Naive thymus-derived CD4-positive, alpha-beta T cell (primary cell): Measurements from ENCODE around the gene TP53BP2. TPM values are rescaled to one million over a fixed set of nuclear protein-coding genes. Genes with fewer than 3 reads are reported as not detected.
"Not testable (repeated sequence)": the region's sequence is repeated elsewhere in the genome, so short reads cannot be mapped to it uniquely, and the experiment has no call there.

ENCODE experiments used
- ATAC-seq: fragments of 150-1000 bp; cut with Tn5 transposase; 2 replicates; pipeline ENCODE4 v1.10.0; 2021; ENCODE audit warnings: mild to moderate bottlenecking, moderate library complexity
- CTCF ChIA-PET: fragments of 350-600 bp; sonication (Branson Sonifier 250); formaldehyde crosslinking; loops from one replicate; lab custom pipeline; 2021; ENCODE audit warnings: antibody characterized with exemption; lab: Charles Lee
- POLR2A ChIA-PET: fragments of 350-600 bp; sonication (Branson Sonifier 250); formaldehyde crosslinking; loops from one replicate; lab custom pipeline; 2021; ENCODE audit warnings: antibody characterized with exemption, inconsistent platforms; lab: Charles Lee
- DNase-seq, 9 donors: peaks; one replicate each; pipeline versions ENCODE4 v3.0.0 to v3.0.0-alpha.2; 2020 to 2022; ENCODE audit warnings: mixed read lengths in 1 of 9
- H3K27ac ChIP-seq: one replicate; pipeline ENCODE4 v1.7.0; 2013; ENCODE audit warnings: mild to moderate bottlenecking, low read depth, low read length, moderate library complexity
- H3K27me3 ChIP-seq, 2 donors: one replicate each; pipeline ENCODE4 v1.7.0; 2013; ENCODE audit warnings: low read length in 2 of 2, mild to moderate bottlenecking in 2 of 2, moderate library complexity in 2 of 2; ENCODE audit not compliant: control insufficient read depth in 2 of 2, insufficient read depth in 2 of 2
- H3K36me3 ChIP-seq, 3 experiments: 1 replicate in 2 of 3; 2 replicates in 1 of 3; pipeline ENCODE4 v1.7.0; 2013; ENCODE audit warnings: low read length in 3 of 3, mild to moderate bottlenecking in 3 of 3, moderate library complexity in 1 of 3; ENCODE audit not compliant: insufficient read depth in 3 of 3, control insufficient read depth in 2 of 3
- H3K4me1 ChIP-seq, 2 donors: one replicate each; pipeline ENCODE4 v1.7.0; 2013; ENCODE audit warnings: low read length in 2 of 2, mild to moderate bottlenecking in 2 of 2, moderate library complexity in 1 of 2; ENCODE audit not compliant: control insufficient read depth in 2 of 2, insufficient read depth in 2 of 2
- H3K4me3 ChIP-seq: 2 replicates; pipeline ENCODE4 v1.7.0; 2013; ENCODE audit warnings: mild to moderate bottlenecking, low read length
- H3K9me3 ChIP-seq, 3 experiments: 1 replicate in 2 of 3; 2 replicates in 1 of 3; pipeline ENCODE4 v1.7.0; 2013; ENCODE audit warnings: low read length in 3 of 3; ENCODE audit not compliant: control insufficient read depth in 2 of 3
- H3K27ac Mint-ChIP-seq, 9 donors: one replicate each; pipeline ENCODE4 v1.8.0; 2020 to 2022; ENCODE audit warnings: mixed read lengths in 9 of 9, mild to moderate bottlenecking in 8 of 9, moderate library complexity in 5 of 9, inconsistent platforms in 2 of 9
- H3K27me3 Mint-ChIP-seq, 5 donors: one replicate each; pipeline ENCODE4 v1.8.0; 2021 to 2022; ENCODE audit warnings: mixed read lengths in 5 of 5, mild to moderate bottlenecking in 1 of 5
- H3K36me3 Mint-ChIP-seq, 5 donors: one replicate each; pipeline ENCODE4 v1.8.0; 2020 to 2022; ENCODE audit warnings: mixed read lengths in 5 of 5, mild to moderate bottlenecking in 3 of 5, inconsistent platforms in 1 of 5
- H3K4me1 Mint-ChIP-seq, 7 donors: one replicate each; pipeline ENCODE4 v1.8.0; 2020 to 2022; ENCODE audit warnings: mixed read lengths in 7 of 7, mild to moderate bottlenecking in 3 of 7, inconsistent platforms in 1 of 7
- H3K4me3 Mint-ChIP-seq, 10 donors: one replicate each; pipeline ENCODE4 v1.8.0; 2020 to 2022; ENCODE audit warnings: mild to moderate bottlenecking in 10 of 10, mixed read lengths in 10 of 10, moderate library complexity in 6 of 10, inconsistent platforms in 2 of 10
- H3K9me3 Mint-ChIP-seq, 11 donors: one replicate each; pipeline ENCODE4 v1.8.0; 2020 to 2022; ENCODE audit warnings: mixed read lengths in 11 of 11, mild to moderate bottlenecking in 4 of 11, inconsistent platforms in 1 of 11, moderate library complexity in 1 of 11
- intact Hi-C, 2 donors: fragments of 100-400 bp; cut with micrococcal nuclease; formaldehyde crosslinking; loops; one replicate each; pipeline ENCODE4 v1.15.1; 2023
- polyA plus RNA-seq, 2 donors: library from polyadenylated mRNA; unstranded; fragments of 300-500 nt; fragmentation: Illumina TruSeq; gene quantifications; one replicate each; pipeline ENCODE4 v1.2.3, GENCODE V29; 2021
- total RNA-seq, 6 experiments: library from RNA in 5 of 6; stranded (reverse) in 5 of 6; gene quantifications; 1 replicate in 5 of 6; 2 replicates in 1 of 6; pipeline ENCODE4 v1.2.3 and lab custom pipeline; 2021 to 2026

TP53BP2 gene
- total and polyA plus RNA-seq, 7 experiments from 2014 or later: 8.4 to 120 (median 44.2) TPM

DNA sequence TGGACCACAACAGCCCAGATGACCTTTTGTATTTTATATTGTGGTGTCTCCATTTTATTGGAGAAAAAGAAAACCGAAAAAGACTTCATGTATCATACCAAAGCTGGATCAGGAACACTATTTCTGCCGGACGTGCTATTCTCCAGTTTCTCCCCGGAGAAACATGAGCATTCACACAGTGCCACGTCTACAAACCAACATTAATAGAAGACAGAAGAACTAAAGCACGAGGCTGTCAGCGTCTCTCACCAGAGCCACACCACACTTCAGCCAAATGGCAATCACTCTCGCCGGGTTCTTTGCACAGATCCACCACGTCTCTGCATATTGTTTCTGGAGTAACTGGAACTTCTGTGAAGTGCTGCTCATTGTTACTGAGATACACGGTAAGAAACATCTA lies 24.8 kb downstream of the TP53BP2 start:
- Histone ChIP-seq H3K27me3 (no peaks in the 10 kb centered on the region), H3K27ac (no peak overlapping the region), H3K4me3 (no peak overlapping the region), H3K36me3 (peaks cover 0 to 18% (median 7%) of the 10 kb centered on the region in 3 experiments), H3K4me1 (peaks cover 6 to 11% of the 10 kb centered on the region in 2 donors), H3K9me3 (no peaks in the 10 kb centered on the region)
- DNase-seq (no peak), ATAC-seq (no peak)
- no peaks in the 10 kb centered on the region for H3K9me3 Mint-ChIP-seq
- H3K36me3 Mint-ChIP-seq: peaks cover 5 to 31% (median 19%) of the 10 kb centered on the region in 5 donors
- no peaks in the 10 kb centered on the region for H3K27me3 Mint-ChIP-seq
- intact Hi-C loops: no loop called here
- no peak overlapping the region for H3K4me3 Mint-ChIP-seq
- H3K4me1 Mint-ChIP-seq: peaks cover 18 to 65% (median 40%) of the 10 kb centered on the region in 7 donors
- peak overlapping the region in 3 of 9 donors; percentile 1 to 31 (median 4) for H3K27ac Mint-ChIP-seq
- CTCF ChIA-PET: interaction anchor here (1.5 kb wide), 1 partner anchor 9 kb away, joined by 7 read pairs; no protein-coding TSS in a partner anchor
- POLR2A ChIA-PET: interaction anchor here (0.9 to 1.7 kb wide), 3 partner anchors 10 to 25 kb away, joined by 3 to 5 read pairs (median 3); partner anchors contain the start of gene TP53BP2

DNA sequence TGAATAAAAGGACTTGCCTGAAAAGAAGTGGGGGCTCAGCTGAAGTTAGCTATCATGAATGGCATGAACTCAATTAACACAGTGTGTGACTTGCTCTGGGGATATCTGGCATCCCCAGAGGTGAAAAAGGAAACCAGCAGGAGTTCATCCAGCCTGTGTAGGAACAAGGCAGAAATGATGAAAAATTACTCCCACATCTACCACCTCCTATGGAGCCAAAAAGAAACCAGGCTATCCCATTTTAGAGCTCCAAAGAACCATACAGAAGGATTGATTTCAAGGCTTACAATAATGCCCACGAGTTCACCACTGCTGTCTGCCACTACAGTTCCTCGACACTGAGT lies 25.3 kb downstream of the TP53BP2 start:
- H3K4me1 Mint-ChIP-seq: peaks cover 16 to 65% (median 40%) of the 10 kb centered on the region in 7 donors
- H3K4me3 Mint-ChIP-seq: no peak overlapping the region
- H3K27me3 Mint-ChIP-seq: no peaks in the 10 kb centered on the region
- peaks cover 0 to 18% (median 7%) of the 10 kb centered on the region in 3 experiments for H3K36me3 ChIP-seq
- ATAC-seq (no peak), DNase-seq (no peak)
- H3K27ac Mint-ChIP-seq: peak overlapping the region in 1 of 9 donors; percentile 25
- H3K27me3 ChIP-seq: no peaks in the 10 kb centered on the region
- H3K9me3 Mint-ChIP-seq: no peaks in the 10 kb centered on the region
- intact Hi-C loops: no loop called here
- ChIA-PET POLR2A (interaction anchor here (0.6 to 1.7 kb wide), 4 partner anchors 10 to 512 kb away, joined by 3 to 5 read pairs (median 3); partner anchors contain the start of gene TP53BP2), CTCF (interaction anchor here (0.7 to 1.5 kb wide), 3 partner anchors 9 to 111 kb away, joined by 3 to 7 read pairs (median 5); no protein-coding TSS in a partner anchor)
- no peak overlapping the region for H3K27ac ChIP-seq
- H3K9me3 ChIP-seq: no peaks in the 10 kb centered on the region
- H3K4me3 ChIP-seq: no peak overlapping the region
- H3K36me3 Mint-ChIP-seq: peaks cover 5 to 31% (median 19%) of the 10 kb centered on the region in 5 donors
- peaks cover 1 to 6% of the 10 kb centered on the region in 2 donors for H3K4me1 ChIP-seq

GRCh38 chr1:223819730-223820514 lies 25.8 kb downstream of the TP53BP2 start:
- no peak for DNase-seq
- H3K36me3 ChIP-seq: peaks cover 0 to 18% (median 7%) of the 10 kb centered on the region in 3 experiments
- Mint-ChIP-seq H3K4me1 (peaks cover 14 to 65% (median 40%) of the 10 kb centered on the region in 7 donors), H3K36me3 (peaks cover 5 to 31% (median 19%) of the 10 kb centered on the region in 5 donors), H3K4me3 (no peak overlapping the region), H3K27ac (peak overlapping the region in 6 of 9 donors; percentile 6 to 54 (median 25)), H3K9me3 (no peaks in the 10 kb centered on the region), H3K27me3 (no peaks in the 10 kb centered on the region)
- peaks cover 0 to under 1% of the 10 kb centered on the region in 2 donors for H3K4me1 ChIP-seq
- CTCF ChIA-PET: interaction anchor here (0.7 to 1.5 kb wide), 3 partner anchors 8 to 110 kb away, joined by 3 to 7 read pairs (median 5); no protein-coding TSS in a partner anchor
- no peak for ATAC-seq
- H3K27ac ChIP-seq: no peak overlapping the region
- H3K4me3 ChIP-seq: no peak overlapping the region
- intact Hi-C loops: no loop called here
- POLR2A ChIA-PET: interaction anchor here (0.6 to 1.7 kb wide), 3 partner anchors 13 to 513 kb away, joined by 3 to 5 read pairs (median 3); partner anchors contain the start of gene TP53BP2
- no peaks in the 10 kb centered on the region for H3K27me3 ChIP-seq
- no peaks in the 10 kb centered on the region for H3K9me3 ChIP-seq

DNA sequence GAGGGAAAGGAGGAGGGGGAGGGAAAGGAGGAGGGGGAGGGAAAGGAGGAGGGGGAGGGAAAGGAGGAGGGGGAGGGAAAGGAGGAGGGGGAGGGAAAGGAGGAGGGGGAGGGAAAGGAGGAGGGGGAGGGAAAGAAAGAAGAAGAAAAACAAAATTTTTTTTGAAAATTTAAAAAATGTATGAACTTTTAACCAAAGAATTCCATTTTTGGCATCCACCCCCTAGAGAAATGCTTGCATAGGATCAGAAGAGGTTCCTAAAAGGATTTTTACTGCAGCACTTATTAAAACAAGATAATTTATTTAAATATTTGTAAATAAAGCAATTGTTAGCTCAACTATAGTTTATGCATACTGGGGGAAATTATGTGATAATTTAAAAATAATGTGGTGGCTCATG lies 28.5 kb downstream of the TP53BP2 start:
- peaks cover 4 to 33% (median 7%) of the 10 kb centered on the region in 3 experiments for H3K36me3 ChIP-seq

GRCh38 chr1:223815865-223816264 lies 29.9 kb downstream of the TP53BP2 start:
- ATAC-seq: no peak
- POLR2A ChIA-PET: no interaction called here
- no peak for DNase-seq
- Histone ChIP-seq H3K4me3 (no peak overlapping the region), H3K4me1 (peaks cover 0 to 22% of the 10 kb centered on the region in 2 donors), H3K27me3 (no peaks in the 10 kb centered on the region), H3K36me3 (peaks cover 2 to 27% (median 4%) of the 10 kb centered on the region in 3 experiments), H3K9me3 (no peaks in the 10 kb centered on the region), H3K27ac (no peak overlapping the region)
- Mint-ChIP-seq H3K27ac (peak overlapping the region in 6 of 9 donors; percentile 25 to 81 (median 56)), H3K36me3 (peaks cover 15 to 39% (median 29%) of the 10 kb centered on the region in 5 donors), H3K4me1 (peaks cover 22 to 54% (median 41%) of the 10 kb centered on the region in 7 donors), H3K9me3 (no peaks in the 10 kb centered on the region), H3K4me3 (no peak overlapping the region), H3K27me3 (no peaks in the 10 kb centered on the region)
- CTCF ChIA-PET: no interaction called here
- intact Hi-C loops: no loop called here

More for the DNA sequence above, 28.5 kb downstream of the TP53BP2 start:
- H3K27me3 ChIP-seq, DNase-seq, H3K9me3 Mint-ChIP-seq, H3K27ac Mint-ChIP-seq, ATAC-seq, CTCF ChIA-PET, H3K4me3 Mint-ChIP-seq, H3K27ac ChIP-seq, H3K9me3 ChIP-seq, H3K27me3 Mint-ChIP-seq, H3K4me3 ChIP-seq, intact Hi-C loops: not testable (repeated sequence)
- peaks cover 0 to 18% of the 10 kb centered on the region in 2 donors for H3K4me1 ChIP-seq
- peaks cover 15 to 46% (median 32%) of the 10 kb centered on the region in 5 donors for H3K36me3 Mint-ChIP-seq
- H3K4me1 Mint-ChIP-seq: peaks cover 19 to 58% (median 39%) of the 10 kb centered on the region in 7 donors
- POLR2A ChIA-PET: interaction anchor here (1.1 kb wide), 1 partner anchor 23 kb away, joined by 4 read pairs; no protein-coding TSS in a partner anchor

- Histone ChIP-seq H3K4me3 (no peak overlapping the region), H3K27me3 (no peaks in the 10 kb centered on the region), H3K36me3 (peaks cover 0 to 21% (median 4%) of the 10 kb centered on the region in 3 experiments), H3K27ac (no peak overlapping the region), H3K9me3 (no peaks in the 10 kb centered on the region), H3K4me1 (peaks cover 0 to 22% of the 10 kb centered on the region in 2 donors)
- intact Hi-C loops: no loop called here
- H3K4me1 Mint-ChIP-seq: peaks cover 16 to 48% (median 41%) of the 10 kb centered on the region in 7 donors
- peaks cover 14 to 36% (median 28%) of the 10 kb centered on the region in 5 donors for H3K36me3 Mint-ChIP-seq
- ChIA-PET CTCF (interaction anchor here (0.6 kb wide), 1 partner anchor 16 kb away, joined by 3 read pairs; no protein-coding TSS in a partner anchor), POLR2A (interaction anchor here (0.6 kb wide), 1 partner anchor 31 kb away, joined by 3 read pairs; no protein-coding TSS in a partner anchor)
- no peaks in the 10 kb centered on the region for H3K27me3 Mint-ChIP-seq
- H3K9me3 Mint-ChIP-seq: no peaks in the 10 kb centered on the region
- ATAC-seq (no peak), DNase-seq (no peak)
- H3K4me3 Mint-ChIP-seq: peak overlapping the region in 2 of 10 donors; percentile 1 to 16
- H3K27ac Mint-ChIP-seq: peak overlapping the region in 8 of 9 donors; percentile 10 to 81 (median 52)
These were observed 30.5 kb downstream of the TP53BP2 start for GRCh38 chr1:223815020-223815853.
